T-helper 1 cell treated with Interleukin-12 subunit alpha and Interleukin-12 subunit beta and Interleukin-4 antibody, amounts not matched to agents 30 μg/mL and 1 μg/mL, for 36 hours (primary cell): ENCODE results near the gene DYNLT2B.
A peak's percentile ranks its signal among the peaks of the same experiment; 100 is the strongest.
"Not testable (repeated sequence)": the region's sequence is repeated elsewhere in the genome, so short reads cannot be mapped to it uniquely, and the experiment has no call there.

ENCODE experiments used
- H3K27ac Mint-ChIP-seq: one replicate; pipeline ENCODE4 v1.8.0; 2021; ENCODE audit warnings: mild to moderate bottlenecking, mixed read lengths
- H3K27me3 Mint-ChIP-seq: one replicate; pipeline ENCODE4 v1.8.0; 2021; ENCODE audit warnings: low read depth, mixed read lengths
- H3K36me3 Mint-ChIP-seq: one replicate; pipeline ENCODE4 v1.8.0; 2021; ENCODE audit warnings: low read depth, mixed read lengths
- H3K4me1 Mint-ChIP-seq: one replicate; pipeline ENCODE4 v1.8.0; 2021; ENCODE audit warnings: low read depth, mixed read lengths
- H3K4me3 Mint-ChIP-seq: one replicate; pipeline ENCODE4 v1.8.0; 2021; ENCODE audit warnings: mild to moderate bottlenecking, moderate library complexity, mixed read lengths
- H3K9me3 Mint-ChIP-seq: one replicate; pipeline ENCODE4 v1.8.0; 2021; ENCODE audit warnings: mixed read lengths

Gene DYNLT2B

GRCh38 chr3:196317687-196318467 lies at the start of gene DYNLT2B:
Gene DYNLT2B, minus strand, starts transcription at chr3:196318240. Its CDS starts 88 bp downstream, at chr3:196318152.
- Mint-ChIP-seq H3K36me3 (peaks cover 4% of the 10 kb centered on the region), H3K4me1 (peaks cover 15% of the 10 kb centered on the region), H3K4me3 (peak within 1 kb of the TSS; percentile 92), H3K9me3 (no peaks in the 10 kb centered on the region), H3K27me3 (no peaks in the 10 kb centered on the region), H3K27ac (peak within 1 kb of the TSS; percentile 98)

- Mint-ChIP-seq H3K36me3 (peaks cover 31% of the 10 kb centered on the region), H3K27me3 (no peaks in the 10 kb centered on the region), H3K9me3 (no peaks in the 10 kb centered on the region), H3K4me1 (no peaks in the 10 kb centered on the region), H3K4me3 (no peak overlapping the region), H3K27ac (no peak overlapping the region)
Observed at GRCh38 chr3:196365736-196366135, 47.7 kb upstream of the DYNLT2B start.

GRCh38 chr3:196360586-196360985 lies 42.5 kb upstream of the DYNLT2B start:
- H3K27ac Mint-ChIP-seq: no peak overlapping the region
- H3K36me3 Mint-ChIP-seq: peaks cover 50% of the 10 kb centered on the region
- no peak overlapping the region for H3K4me3 Mint-ChIP-seq
- no peaks in the 10 kb centered on the region for H3K9me3 Mint-ChIP-seq
- H3K4me1 Mint-ChIP-seq: peaks cover 11% of the 10 kb centered on the region
- no peaks in the 10 kb centered on the region for H3K27me3 Mint-ChIP-seq

GRCh38 chr3:196358540-196358939 lies 40.5 kb upstream of the DYNLT2B start:
- not testable (repeated sequence) for H3K9me3 Mint-ChIP-seq, H3K4me3 Mint-ChIP-seq, H3K27me3 Mint-ChIP-seq, H3K27ac Mint-ChIP-seq
- Mint-ChIP-seq H3K36me3 (peaks cover 58% of the 10 kb centered on the region), H3K4me1 (peaks cover 11% of the 10 kb centered on the region)

- no peaks in the 10 kb centered on the region for H3K9me3 Mint-ChIP-seq
- H3K27ac Mint-ChIP-seq: peak overlapping the region; percentile 60
- H3K4me1 Mint-ChIP-seq: peaks cover 11% of the 10 kb centered on the region
- peak overlapping the region; percentile 29 for H3K4me3 Mint-ChIP-seq
- H3K27me3 Mint-ChIP-seq: no peaks in the 10 kb centered on the region
- peaks cover 58% of the 10 kb centered on the region for H3K36me3 Mint-ChIP-seq
Observed at GRCh38 chr3:196357905-196358304, 39.9 kb upstream of the DYNLT2B start.

GRCh38 chr3:196356556-196356955 lies 38.5 kb upstream of the DYNLT2B start:
- H3K27ac Mint-ChIP-seq: no peak overlapping the region
- no peaks in the 10 kb centered on the region for H3K27me3 Mint-ChIP-seq
- no peaks in the 10 kb centered on the region for H3K9me3 Mint-ChIP-seq
- no peak overlapping the region for H3K4me3 Mint-ChIP-seq
- peaks cover 11% of the 10 kb centered on the region for H3K4me1 Mint-ChIP-seq
- H3K36me3 Mint-ChIP-seq: peaks cover 50% of the 10 kb centered on the region

GRCh38 chr3:196355668-196356067 lies 37.6 kb upstream of the DYNLT2B start:
- H3K27ac Mint-ChIP-seq: no peak overlapping the region
- no peaks in the 10 kb centered on the region for H3K9me3 Mint-ChIP-seq
- H3K36me3 Mint-ChIP-seq: peaks cover 42% of the 10 kb centered on the region

GRCh38 chr3:196354132-196354531 lies 36.1 kb upstream of the DYNLT2B start:
- H3K27me3 Mint-ChIP-seq: no peaks in the 10 kb centered on the region
- H3K9me3 Mint-ChIP-seq: no peaks in the 10 kb centered on the region
- no peak overlapping the region for H3K27ac Mint-ChIP-seq
- H3K4me1 Mint-ChIP-seq: peaks cover 8% of the 10 kb centered on the region
- H3K4me3 Mint-ChIP-seq: no peak overlapping the region
- peaks cover 34% of the 10 kb centered on the region for H3K36me3 Mint-ChIP-seq

More at GRCh38 chr3:196355668-196356067, 37.6 kb upstream of the DYNLT2B start:
- Mint-ChIP-seq H3K4me3 (no peak overlapping the region), H3K4me1 (peaks cover 11% of the 10 kb centered on the region), H3K27me3 (no peaks in the 10 kb centered on the region)

- H3K4me3 Mint-ChIP-seq: no peak overlapping the region
- H3K27ac Mint-ChIP-seq: no peak overlapping the region
- H3K4me1 Mint-ChIP-seq: no peaks in the 10 kb centered on the region
- H3K27me3 Mint-ChIP-seq: no peaks in the 10 kb centered on the region
- H3K36me3 Mint-ChIP-seq: peaks cover 24% of the 10 kb centered on the region
- H3K9me3 Mint-ChIP-seq: no peaks in the 10 kb centered on the region
Observed at GRCh38 chr3:196351541-196351940, 33.5 kb upstream of the DYNLT2B start.

- no peak overlapping the region for H3K4me3 Mint-ChIP-seq
- no peaks in the 10 kb centered on the region for H3K4me1 Mint-ChIP-seq
- H3K36me3 Mint-ChIP-seq: peaks cover 14% of the 10 kb centered on the region
- H3K9me3 Mint-ChIP-seq: no peaks in the 10 kb centered on the region
- H3K27me3 Mint-ChIP-seq: no peaks in the 10 kb centered on the region
- H3K27ac Mint-ChIP-seq: no peak overlapping the region
Observed at GRCh38 chr3:196350067-196350466, 32.0 kb upstream of the DYNLT2B start.

- no peak overlapping the region for H3K27ac Mint-ChIP-seq
- no peaks in the 10 kb centered on the region for H3K27me3 Mint-ChIP-seq
- no peaks in the 10 kb centered on the region for H3K9me3 Mint-ChIP-seq
- peaks cover 2% of the 10 kb centered on the region for H3K4me1 Mint-ChIP-seq
- H3K4me3 Mint-ChIP-seq: no peak overlapping the region
- H3K36me3 Mint-ChIP-seq: peaks cover 11% of the 10 kb centered on the region
Observed at GRCh38 chr3:196348698-196349097, 30.7 kb upstream of the DYNLT2B start.

- no peak overlapping the region for H3K4me3 Mint-ChIP-seq
- peaks cover 6% of the 10 kb centered on the region for H3K36me3 Mint-ChIP-seq
- no peak overlapping the region for H3K27ac Mint-ChIP-seq
Observed at GRCh38 chr3:196344663-196345062, 26.6 kb upstream of the DYNLT2B start.

GRCh38 chr3:196343917-196344316 lies 25.9 kb upstream of the DYNLT2B start:
- not testable (repeated sequence) for H3K27ac Mint-ChIP-seq, H3K27me3 Mint-ChIP-seq, H3K4me1 Mint-ChIP-seq, H3K4me3 Mint-ChIP-seq, H3K36me3 Mint-ChIP-seq, H3K9me3 Mint-ChIP-seq

More at GRCh38 chr3:196344663-196345062, 26.6 kb upstream of the DYNLT2B start:
- H3K4me1 Mint-ChIP-seq: peaks cover 2% of the 10 kb centered on the region
- H3K9me3 Mint-ChIP-seq: no peaks in the 10 kb centered on the region
- no peaks in the 10 kb centered on the region for H3K27me3 Mint-ChIP-seq

GRCh38 chr3:196341137-196341536 lies 23.1 kb upstream of the DYNLT2B start:
- peaks cover 4% of the 10 kb centered on the region for H3K36me3 Mint-ChIP-seq
- peaks cover 2% of the 10 kb centered on the region for H3K4me1 Mint-ChIP-seq
- no peak overlapping the region for H3K4me3 Mint-ChIP-seq
- H3K9me3 Mint-ChIP-seq: no peaks in the 10 kb centered on the region
- H3K27ac Mint-ChIP-seq: no peak overlapping the region
- no peaks in the 10 kb centered on the region for H3K27me3 Mint-ChIP-seq

GRCh38 chr3:196340466-196340865 lies 22.4 kb upstream of the DYNLT2B start:
- Mint-ChIP-seq H3K36me3 (peaks cover 2% of the 10 kb centered on the region), H3K9me3 (no peaks in the 10 kb centered on the region), H3K4me3 (no peak overlapping the region), H3K27me3 (no peaks in the 10 kb centered on the region), H3K27ac (no peak overlapping the region), H3K4me1 (peaks cover 2% of the 10 kb centered on the region)
